DND-41 (cell line): ENCODE results near the gene AMPD3.

Source experiments
- EZH2 ChIP-seq: IDR thresholded peaks from 3 replicates; pipeline ENCODE4 v1.6.1; 2012; ENCODE audit warnings: borderline replicate concordance, low read depth, mild to moderate bottlenecking, moderate library complexity, low read length, inconsistent platforms; ENCODE audit not compliant: severe bottlenecking
- TF ChIP-seq, protein P1 (sequence below): IDR thresholded peaks from 2 replicates; pipeline ENCODE4 v1.5.1; 2012; ENCODE audit warnings: borderline replicate concordance, low read length, moderate library complexity, mild to moderate bottlenecking; ENCODE audit not compliant: poor library complexity, severe bottlenecking; ENCODE audit errors: extremely low read depth

DNA sequence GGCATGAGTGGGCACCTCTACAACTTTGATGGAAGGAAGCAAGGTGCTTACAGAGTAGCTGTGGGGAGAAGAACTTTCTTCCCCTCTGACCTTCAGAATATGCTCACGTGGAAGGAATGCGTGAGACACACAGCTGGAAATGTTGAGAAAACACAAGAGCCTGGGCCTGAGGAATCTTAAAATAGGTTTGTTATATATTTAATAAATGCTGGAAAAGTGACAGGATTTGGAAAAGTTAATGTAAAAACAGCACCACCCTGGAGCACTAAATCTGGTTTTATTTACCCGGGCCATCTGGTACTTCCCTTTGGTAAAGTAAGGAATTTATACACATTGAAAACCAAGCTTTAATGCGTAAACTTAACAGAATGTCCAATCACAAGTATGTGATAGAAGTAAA, 14.0 kb upstream of the AMPD3 start:
- TF ChIP-seq, protein P1, sequence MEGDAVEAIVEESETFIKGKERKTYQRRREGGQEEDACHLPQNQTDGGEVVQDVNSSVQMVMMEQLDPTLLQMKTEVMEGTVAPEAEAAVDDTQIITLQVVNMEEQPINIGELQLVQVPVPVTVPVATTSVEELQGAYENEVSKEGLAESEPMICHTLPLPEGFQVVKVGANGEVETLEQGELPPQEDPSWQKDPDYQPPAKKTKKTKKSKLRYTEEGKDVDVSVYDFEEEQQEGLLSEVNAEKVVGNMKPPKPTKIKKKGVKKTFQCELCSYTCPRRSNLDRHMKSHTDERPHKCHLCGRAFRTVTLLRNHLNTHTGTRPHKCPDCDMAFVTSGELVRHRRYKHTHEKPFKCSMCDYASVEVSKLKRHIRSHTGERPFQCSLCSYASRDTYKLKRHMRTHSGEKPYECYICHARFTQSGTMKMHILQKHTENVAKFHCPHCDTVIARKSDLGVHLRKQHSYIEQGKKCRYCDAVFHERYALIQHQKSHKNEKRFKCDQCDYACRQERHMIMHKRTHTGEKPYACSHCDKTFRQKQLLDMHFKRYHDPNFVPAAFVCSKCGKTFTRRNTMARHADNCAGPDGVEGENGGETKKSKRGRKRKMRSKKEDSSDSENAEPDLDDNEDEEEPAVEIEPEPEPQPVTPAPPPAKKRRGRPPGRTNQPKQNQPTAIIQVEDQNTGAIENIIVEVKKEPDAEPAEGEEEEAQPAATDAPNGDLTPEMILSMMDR: no peak
- TF ChIP-seq EZH2: no peak
